ENCODE data around the gene PAX9. TPM values are rescaled to one million over a fixed set of nuclear protein-coding genes. Genes with fewer than 3 reads are reported as not detected.

Gene PAX9
- total RNA-seq, 2 donors from 2014 or later, result 4.9 to 11.1 TPM

DNA sequence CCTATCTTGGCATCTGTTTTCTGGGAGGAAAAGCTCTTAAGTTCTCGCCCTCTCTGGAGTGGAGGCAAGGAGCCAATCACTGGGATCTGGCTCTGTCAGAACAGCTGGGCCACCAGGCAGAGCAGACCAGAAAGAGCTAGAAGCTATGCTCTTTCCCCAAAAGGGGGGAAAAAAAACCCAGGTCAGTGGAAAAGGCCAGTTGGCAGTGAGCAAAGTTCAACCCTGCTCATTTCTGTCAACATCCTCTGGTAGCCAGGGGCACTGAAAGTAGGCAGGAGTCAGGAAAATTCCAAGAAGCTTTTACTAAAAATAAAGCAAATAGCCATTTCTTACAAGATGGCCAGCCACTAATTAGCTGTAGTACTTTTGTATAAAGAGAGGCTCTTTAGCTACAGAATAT, 36.6 kb upstream of the PAX9 start:
- no peak overlapping the region for H3K27ac ChIP-seq
- 95% methylated on average over 1 of the region's 1 CpG for WGBS
- no peaks in the 10 kb centered on the region for H3K9me3 ChIP-seq
- H3K4me1 ChIP-seq (replicated peaks), result no peaks in the 10 kb centered on the region
- no peak overlapping the region for H3K4me3 ChIP-seq
- DNase-seq (ENCODE audit: low spot score), result no peak
- no peaks in the 10 kb centered on the region for H3K27me3 ChIP-seq (replicated peaks; ENCODE audit: insufficient read depth)
- intact Hi-C loops (cut with DNase I), result no loop called here
- TF ChIP-seq POLR2AphosphoS5 (IDR thresholded peaks at IDR 0.05) (no peak), POLR2A (IDR thresholded peaks at IDR 0.05) (no peak), CTCF (IDR thresholded peaks at IDR 0.05) (no peak)
- H3K36me3 ChIP-seq, result no peaks in the 10 kb centered on the region

GRCh38 chr14:36625436-36625835, 36.2 kb upstream of the PAX9 start:
- TF ChIP-seq POLR2A (IDR thresholded peaks at IDR 0.05) (no peak), POLR2AphosphoS5 (IDR thresholded peaks at IDR 0.05) (no peak), CTCF (IDR thresholded peaks at IDR 0.05) (no peak)
- Histone ChIP-seq H3K27ac (no peak overlapping the region), H3K36me3 (no peaks in the 10 kb centered on the region), H3K27me3 (replicated peaks; ENCODE audit: insufficient read depth) (no peaks in the 10 kb centered on the region), H3K4me3 (no peak overlapping the region), H3K9me3 (no peaks in the 10 kb centered on the region), H3K4me1 (replicated peaks) (no peaks in the 10 kb centered on the region)
- 89% methylated on average over 4 of the region's 4 CpGs for WGBS
- intact Hi-C loops (cut with DNase I), result no loop called here
- DNase-seq (ENCODE audit: low spot score), result no peak

GRCh38 chr14:36626151-36626550, 35.5 kb upstream of the PAX9 start:
- no peaks in the 10 kb centered on the region for H3K9me3 ChIP-seq
- WGBS, result 86% methylated on average over 4 of the region's 4 CpGs
- no peak for TF ChIP-seq POLR2A (IDR thresholded peaks at IDR 0.05)
- no peak for TF ChIP-seq CTCF (IDR thresholded peaks at IDR 0.05)
- no peak for TF ChIP-seq POLR2AphosphoS5 (IDR thresholded peaks at IDR 0.05)
- DNase-seq (ENCODE audit: low spot score), result no peak
- no peaks in the 10 kb centered on the region for H3K36me3 ChIP-seq
- H3K4me1 ChIP-seq (replicated peaks), result no peaks in the 10 kb centered on the region
- H3K27ac ChIP-seq, result no peak overlapping the region
- H3K4me3 ChIP-seq, result no peak overlapping the region
- no peaks in the 10 kb centered on the region for H3K27me3 ChIP-seq (replicated peaks; ENCODE audit: insufficient read depth)
- intact Hi-C loops (cut with DNase I), result no loop called here

DNA sequence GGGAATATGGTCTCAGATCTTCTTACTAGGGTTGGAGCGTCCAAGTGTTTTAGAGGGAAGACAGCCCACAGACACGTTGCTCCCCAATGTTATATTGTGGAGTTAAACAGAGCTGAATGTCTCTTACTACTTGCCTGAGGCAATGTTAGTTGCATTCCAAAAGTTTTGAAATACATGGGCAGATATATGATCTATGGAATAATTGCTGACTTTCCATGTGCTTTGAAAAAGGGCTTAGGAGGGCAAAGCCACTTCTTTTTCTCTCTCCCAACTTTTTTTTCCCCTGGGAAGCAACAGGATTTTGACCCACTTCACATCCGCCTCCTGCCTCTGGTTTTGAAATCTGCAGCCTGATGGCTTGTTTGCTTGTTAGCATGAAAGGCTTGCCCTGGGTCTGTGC, 33.7 kb upstream of the PAX9 start:
- Histone ChIP-seq H3K36me3 (no peaks in the 10 kb centered on the region), H3K27ac (no peak overlapping the region), H3K4me3 (no peak overlapping the region), H3K27me3 (replicated peaks; ENCODE audit: insufficient read depth) (no peaks in the 10 kb centered on the region), H3K4me1 (replicated peaks) (no peaks in the 10 kb centered on the region), H3K9me3 (no peaks in the 10 kb centered on the region)
- no peak for DNase-seq (ENCODE audit: low spot score)
- WGBS, result 67% methylated on average over 3 of the region's 3 CpGs
- intact Hi-C loops (cut with DNase I), result no loop called here
- TF ChIP-seq POLR2A (IDR thresholded peaks at IDR 0.05) (no peak), CTCF (IDR thresholded peaks at IDR 0.05) (no peak), POLR2AphosphoS5 (IDR thresholded peaks at IDR 0.05) (no peak)

GRCh38 chr14:36633580-36633979, 28.1 kb upstream of the PAX9 start:
- DNase-seq (ENCODE audit: low spot score), result no peak
- TF ChIP-seq POLR2A (IDR thresholded peaks at IDR 0.05) (no peak), CTCF (IDR thresholded peaks at IDR 0.05) (no peak), POLR2AphosphoS5 (IDR thresholded peaks at IDR 0.05) (no peak)
- Histone ChIP-seq H3K27ac (no peak overlapping the region), H3K4me3 (no peak overlapping the region), H3K9me3 (no peaks in the 10 kb centered on the region), H3K36me3 (no peaks in the 10 kb centered on the region), H3K4me1 (replicated peaks) (no peaks in the 10 kb centered on the region), H3K27me3 (replicated peaks; ENCODE audit: insufficient read depth) (no peaks in the 10 kb centered on the region)
- 44% methylated on average over 3 of the region's 3 CpGs for WGBS
- intact Hi-C loops (cut with DNase I), result no loop called here
